ENCODE measurements around the gene IZUMO4. TPM values are rescaled to one million over a fixed set of nuclear protein-coding genes. Genes with fewer than 3 reads are reported as not detected.
"Not testable (repeated sequence)": the region's sequence is repeated elsewhere in the genome, so short reads cannot be mapped to it uniquely, and the experiment has no call there.

IZUMO4 gene
- total RNA-seq, 4 donors from 2014 or later: 1.5 to 86.1 (median 5.7) TPM

- no peaks in the 10 kb centered on the region for H3K27me3 ChIP-seq
- H3K27ac ChIP-seq: peak overlapping the region in 1 of 2 donors; percentile 61
- no peak for TF ChIP-seq POLR2A (IDR thresholded peaks at IDR 0.05)
- no peak for TF ChIP-seq CTCF (IDR thresholded peaks at IDR 0.05)
- no peaks in the 10 kb centered on the region for H3K36me3 ChIP-seq
- H3K4me3 ChIP-seq: no peak overlapping the region
- intact Hi-C loops (cut with DNase I; ENCODE audit: low total_unique reads): no loop called here
- peak in 1 of 2 donors; percentile 25 for DNase-seq
- H3K4me1 ChIP-seq: peaks cover 0 to 4% of the 10 kb centered on the region in 2 donors
- H3K9me3 ChIP-seq: no peaks in the 10 kb centered on the region
Measured at GRCh38 chr19:2083174-2083854, 13.4 kb upstream of the IZUMO4 start.

- Histone ChIP-seq H3K4me1 (peaks cover 0 to 4% of the 10 kb centered on the region in 2 donors), H3K27ac (no peak overlapping the region), H3K4me3 (no peak overlapping the region), H3K36me3 (no peaks in the 10 kb centered on the region), H3K27me3 (no peaks in the 10 kb centered on the region), H3K9me3 (no peaks in the 10 kb centered on the region)
- no peak for TF ChIP-seq CTCF (IDR thresholded peaks at IDR 0.05)
- intact Hi-C loops (cut with DNase I; ENCODE audit: low total_unique reads): no loop called here
- DNase-seq: no peak
Measured at GRCh38 chr19:2084993-2085720, 11.6 kb upstream of the IZUMO4 start.

- DNase-seq; H3K4me3 ChIP-seq; H3K36me3 ChIP-seq; H3K27ac ChIP-seq; H3K27me3 ChIP-seq; H3K4me1 ChIP-seq; H3K9me3 ChIP-seq; intact Hi-C loops (cut with DNase I; ENCODE audit: low total_unique reads): not testable (repeated sequence)
Measured at GRCh38 chr19:2086695-2087620, 9.8 kb upstream of the IZUMO4 start.

- DNase-seq: no peak
- TF ChIP-seq CTCF (IDR thresholded peaks at IDR 0.05): no peak
- H3K36me3 ChIP-seq: no peaks in the 10 kb centered on the region
- intact Hi-C loops (cut with DNase I; ENCODE audit: low total_unique reads): no loop called here
- no peaks in the 10 kb centered on the region for H3K9me3 ChIP-seq
- no peak overlapping the region for H3K27ac ChIP-seq
- H3K27me3 ChIP-seq: no peaks in the 10 kb centered on the region
- H3K4me1 ChIP-seq: peaks cover 0 to 9% of the 10 kb centered on the region in 2 donors
- no peak overlapping the region for H3K4me3 ChIP-seq
Measured at GRCh38 chr19:2087621-2088100, 9.1 kb upstream of the IZUMO4 start.

GRCh38 chr19:2089001-2089711 is 7.6 kb upstream of the IZUMO4 start:
- Histone ChIP-seq H3K27me3 (no peaks in the 10 kb centered on the region), H3K4me1 (peaks cover 0 to 6% of the 10 kb centered on the region in 2 donors), H3K27ac (peak overlapping the region in 1 of 2 donors; percentile 42), H3K4me3 (no peak overlapping the region), H3K9me3 (no peaks in the 10 kb centered on the region), H3K36me3 (no peaks in the 10 kb centered on the region)
- intact Hi-C loops (cut with DNase I; ENCODE audit: low total_unique reads): no loop called here
- TF ChIP-seq CTCF (IDR thresholded peaks at IDR 0.05) (no peak), POLR2A (IDR thresholded peaks at IDR 0.05) (no peak)
- no peak for DNase-seq
